Measurements from ENCODE around the gene WSB2.

WSB2 gene

GRCh38 chr12:118063576-118064391 is 2.8 kb upstream of the WSB2 start:
- DNase-seq (ENCODE audit: low read depth in 2 of 2, low spot score in 1 of 2): no peak

DNA sequence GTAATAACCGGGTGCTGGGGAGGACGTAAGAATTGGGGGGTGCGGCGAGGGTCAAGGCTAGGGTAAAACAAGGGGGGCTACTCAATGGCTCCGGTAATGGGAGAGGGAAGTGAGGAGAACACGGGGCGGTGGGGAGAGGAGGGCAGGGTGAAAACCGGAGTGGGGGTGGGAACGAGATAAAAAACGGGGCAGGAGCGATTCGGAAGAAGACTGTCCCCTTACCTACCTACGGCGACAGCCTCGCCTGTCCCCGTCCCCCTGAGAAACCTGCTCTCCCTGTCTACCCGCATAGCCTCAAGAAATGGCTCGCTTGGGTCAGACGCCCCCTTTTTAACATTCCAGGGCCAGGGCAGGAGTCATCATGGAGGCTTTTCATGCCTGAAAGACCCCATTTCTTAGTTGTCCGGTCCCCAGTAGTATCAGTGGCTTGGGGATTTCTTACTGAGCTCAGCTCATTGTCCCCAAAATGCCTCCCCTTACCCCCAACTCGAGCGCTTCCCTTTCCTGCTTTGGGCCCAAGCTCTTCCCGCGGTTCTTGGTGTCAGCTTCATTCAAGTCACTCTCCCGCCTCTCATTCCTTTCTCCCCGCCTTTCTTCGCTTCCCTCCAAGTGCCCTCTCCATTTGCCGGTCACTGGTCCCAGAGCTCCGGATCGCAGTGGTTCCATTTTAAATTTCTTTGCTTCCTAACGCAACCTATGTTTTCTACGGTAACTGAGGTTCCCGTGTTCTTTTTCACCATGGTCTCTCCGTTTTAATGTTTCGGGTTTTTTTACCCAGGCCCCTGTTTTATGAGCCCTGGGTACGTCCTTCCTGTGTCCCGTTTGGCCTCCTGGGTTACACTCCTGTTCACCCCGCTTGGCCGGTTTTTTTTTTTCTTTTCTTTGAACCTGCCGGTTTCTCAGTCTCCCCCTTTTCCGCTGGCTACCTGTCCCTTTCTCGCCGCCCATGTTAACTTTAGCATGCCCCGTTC is 1.2 kb upstream of the WSB2 start:
- DNase-seq (ENCODE audit: low read depth in 2 of 2, low spot score in 1 of 2): no peak

GRCh38 chr12:118060301-118061010 is 523 bp downstream of the WSB2 start:
- DNase-seq (ENCODE audit: low read depth in 2 of 2, low spot score in 1 of 2): no peak

DNA sequence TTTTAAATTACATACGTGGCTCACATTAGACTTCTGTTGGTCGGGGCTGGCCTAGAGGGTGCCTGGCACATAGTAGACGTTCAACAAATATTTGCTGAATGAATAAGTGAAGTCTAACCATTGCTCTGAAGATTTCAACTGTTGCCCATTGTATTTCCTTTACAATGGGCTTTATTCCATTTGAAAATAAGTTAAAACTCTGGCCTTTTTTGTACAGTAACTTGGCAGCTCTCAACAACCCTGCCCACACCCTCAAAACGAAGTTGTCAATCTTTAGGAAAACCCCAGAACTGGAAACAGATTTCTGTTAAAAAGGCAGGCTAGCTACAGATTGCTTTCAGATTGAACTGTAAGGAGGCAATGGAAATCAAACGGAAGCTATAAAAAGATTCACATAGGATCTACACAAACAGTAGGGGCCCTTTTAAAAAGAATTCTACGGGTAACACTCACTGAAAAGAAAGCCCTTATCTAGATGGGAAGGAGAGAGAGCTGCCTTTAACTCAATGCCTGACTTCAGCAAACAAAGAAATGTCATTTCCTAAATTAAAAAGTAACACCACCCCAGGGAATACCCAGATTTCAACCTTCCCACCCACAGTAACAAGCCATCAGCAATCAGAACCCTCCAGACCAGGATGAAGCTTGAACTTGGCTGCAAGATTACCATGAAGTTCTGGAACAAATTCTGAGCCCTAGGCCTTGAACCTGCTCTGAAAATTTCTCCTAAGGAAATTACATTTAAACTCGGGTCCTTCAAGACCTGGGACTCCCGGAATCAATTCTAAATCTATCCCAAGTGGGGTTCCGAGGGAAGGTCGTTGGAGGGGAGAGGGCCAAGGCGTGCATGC is 1.4 kb downstream of the WSB2 start:
- no peak for DNase-seq (ENCODE audit: low read depth in 2 of 2, low spot score in 1 of 2)

DNA sequence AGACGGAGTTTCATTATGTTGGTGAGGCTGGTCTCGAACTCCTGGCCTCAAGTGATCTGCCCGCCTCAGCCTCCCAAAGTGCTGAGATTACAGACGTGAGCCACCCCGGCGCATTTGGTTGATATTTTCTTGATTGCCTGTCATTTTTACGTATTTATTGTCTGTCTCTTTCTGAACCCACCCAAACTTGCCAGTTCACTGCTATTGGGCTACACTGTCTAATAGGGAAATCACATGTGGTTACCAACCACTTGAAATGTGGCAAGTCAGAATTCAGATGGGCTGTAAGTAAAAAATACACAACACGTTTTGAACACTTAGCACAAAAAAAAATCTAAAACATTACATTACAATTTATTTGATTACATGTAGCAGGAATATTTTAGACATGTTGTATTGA is 2.1 kb downstream of the WSB2 start:
- DNase-seq (ENCODE audit: low read depth in 2 of 2, low spot score in 1 of 2): no peak

DNA sequence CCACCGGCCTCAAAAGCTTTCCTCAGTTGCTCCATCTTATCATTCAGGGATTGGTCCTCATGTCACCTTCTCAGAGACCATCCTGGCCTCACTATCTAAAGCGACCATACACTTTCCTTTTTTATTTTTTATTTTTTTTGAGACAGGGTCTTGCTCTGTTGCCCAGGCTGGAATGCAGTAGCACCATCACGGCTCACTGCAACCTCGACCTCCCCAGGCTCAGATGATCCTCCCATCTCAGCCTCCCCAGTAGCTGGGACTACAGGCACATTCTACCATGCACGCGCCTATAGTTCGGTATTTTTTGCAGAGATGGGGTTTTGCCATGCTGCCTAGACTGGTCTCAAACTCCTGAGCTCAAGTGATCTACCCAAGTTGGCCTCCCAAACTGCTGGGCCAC is 2.8 kb downstream of the WSB2 start:
- no peak for DNase-seq (ENCODE audit: low read depth in 2 of 2, low spot score in 1 of 2)

DNA sequence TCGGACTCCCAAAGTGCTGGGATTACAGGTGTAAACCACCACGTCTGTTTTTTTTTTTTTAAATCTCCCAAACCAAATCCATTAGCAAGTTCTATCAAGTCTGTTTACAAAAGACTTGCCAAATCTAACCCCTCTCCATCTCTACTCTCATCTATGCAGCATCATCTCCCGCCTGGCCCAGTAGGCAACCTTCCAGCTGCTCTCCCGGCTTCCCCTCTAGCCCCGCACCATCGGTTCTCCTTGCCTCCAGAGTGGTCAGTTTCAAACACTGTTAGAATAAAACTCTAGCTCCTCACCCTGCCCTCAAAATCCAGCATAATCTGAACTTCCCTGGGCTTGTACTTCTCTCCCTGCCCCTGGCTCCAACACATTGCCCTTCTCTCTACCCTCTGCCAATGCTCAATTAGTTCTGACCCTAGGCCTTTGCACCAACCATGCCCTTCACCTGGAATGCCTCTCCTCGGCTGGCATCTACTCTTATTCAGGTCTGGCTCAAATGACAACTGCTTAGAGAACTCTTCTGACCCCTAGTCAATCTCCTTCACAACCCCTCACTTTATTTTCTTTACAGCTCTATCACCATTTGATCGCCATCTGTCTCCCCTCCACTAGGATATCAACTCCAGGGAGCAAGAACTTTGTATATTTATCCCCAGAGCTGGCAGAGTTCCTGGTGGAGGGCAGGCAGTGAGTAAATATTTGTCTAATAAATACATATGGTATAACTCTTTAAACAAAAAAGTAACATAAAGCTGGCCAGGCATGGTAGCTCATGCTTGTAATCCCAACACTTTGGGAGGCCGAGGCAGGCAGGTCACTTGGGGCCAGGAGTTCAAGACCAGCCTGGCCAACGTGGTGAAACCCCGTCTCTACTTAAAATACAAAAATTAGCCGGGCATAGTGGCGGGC is 4.9 kb downstream of the WSB2 start:
- DNase-seq (ENCODE audit: low read depth in 2 of 2, low spot score in 1 of 2): no peak

DNA sequence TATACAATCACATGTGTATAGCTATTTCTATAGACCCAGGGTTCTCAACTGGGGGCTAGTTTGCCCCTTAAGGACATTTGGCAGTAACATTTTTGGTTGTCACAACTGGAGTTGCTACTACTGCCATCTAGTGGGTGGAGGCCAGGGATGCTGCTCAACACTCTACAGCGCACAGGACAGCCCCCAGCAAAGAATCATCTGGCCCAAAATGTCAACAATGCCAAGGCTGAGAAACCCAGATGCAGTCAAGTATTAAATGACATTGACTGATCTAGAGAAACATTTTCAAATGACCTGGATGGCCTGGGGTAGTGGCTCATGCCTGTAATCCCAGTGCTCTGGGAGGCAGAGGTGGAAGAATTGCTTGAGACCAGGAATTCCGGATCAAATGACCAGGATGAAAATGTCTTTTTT is 5.8 kb downstream of the WSB2 start:
- peak in 1 of 2 donors; percentile 33 for DNase-seq (ENCODE audit: low read depth in 2 of 2, low spot score in 1 of 2)

- no peak for DNase-seq (ENCODE audit: low read depth in 2 of 2, low spot score in 1 of 2)
Measured at GRCh38 chr12:118053071-118053985, 7.7 kb downstream of the WSB2 start.

DNA sequence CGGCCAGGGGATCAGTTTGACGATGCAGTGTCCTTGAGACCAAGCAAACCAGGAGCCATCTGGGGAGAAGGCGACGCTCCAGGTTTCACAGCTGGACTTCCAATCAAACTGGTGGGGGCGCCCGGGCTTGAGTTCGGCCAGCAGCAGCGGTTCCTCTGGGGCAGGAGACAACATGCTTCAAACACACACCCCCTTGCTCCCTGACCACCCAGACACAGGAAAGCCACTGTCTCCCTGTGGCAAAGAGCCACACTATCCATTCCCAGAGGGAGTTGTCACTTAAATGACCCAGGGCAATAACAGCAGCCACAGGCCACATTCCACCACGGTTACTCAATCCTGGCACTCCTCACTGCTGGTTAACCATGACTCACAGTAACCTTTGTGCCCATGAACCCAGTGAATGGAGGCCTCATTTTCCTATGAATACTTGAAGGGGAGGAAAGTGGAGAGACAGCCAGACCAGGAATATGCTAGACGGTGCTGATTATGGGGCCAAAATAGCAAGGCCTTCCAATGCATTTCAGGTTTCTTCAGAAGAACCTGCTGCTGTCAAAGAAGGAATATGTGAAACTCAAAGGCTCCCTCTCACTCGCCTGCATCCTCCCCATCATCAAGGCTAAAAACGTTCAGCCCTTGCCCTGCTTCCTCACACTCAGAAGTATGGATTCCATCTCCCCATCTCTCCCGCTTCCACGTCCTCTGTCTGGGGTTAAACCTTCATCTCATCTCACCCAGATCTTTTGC is 8.5 kb downstream of the WSB2 start:
- DNase-seq (ENCODE audit: low read depth in 2 of 2, low spot score in 1 of 2): no peak

DNA sequence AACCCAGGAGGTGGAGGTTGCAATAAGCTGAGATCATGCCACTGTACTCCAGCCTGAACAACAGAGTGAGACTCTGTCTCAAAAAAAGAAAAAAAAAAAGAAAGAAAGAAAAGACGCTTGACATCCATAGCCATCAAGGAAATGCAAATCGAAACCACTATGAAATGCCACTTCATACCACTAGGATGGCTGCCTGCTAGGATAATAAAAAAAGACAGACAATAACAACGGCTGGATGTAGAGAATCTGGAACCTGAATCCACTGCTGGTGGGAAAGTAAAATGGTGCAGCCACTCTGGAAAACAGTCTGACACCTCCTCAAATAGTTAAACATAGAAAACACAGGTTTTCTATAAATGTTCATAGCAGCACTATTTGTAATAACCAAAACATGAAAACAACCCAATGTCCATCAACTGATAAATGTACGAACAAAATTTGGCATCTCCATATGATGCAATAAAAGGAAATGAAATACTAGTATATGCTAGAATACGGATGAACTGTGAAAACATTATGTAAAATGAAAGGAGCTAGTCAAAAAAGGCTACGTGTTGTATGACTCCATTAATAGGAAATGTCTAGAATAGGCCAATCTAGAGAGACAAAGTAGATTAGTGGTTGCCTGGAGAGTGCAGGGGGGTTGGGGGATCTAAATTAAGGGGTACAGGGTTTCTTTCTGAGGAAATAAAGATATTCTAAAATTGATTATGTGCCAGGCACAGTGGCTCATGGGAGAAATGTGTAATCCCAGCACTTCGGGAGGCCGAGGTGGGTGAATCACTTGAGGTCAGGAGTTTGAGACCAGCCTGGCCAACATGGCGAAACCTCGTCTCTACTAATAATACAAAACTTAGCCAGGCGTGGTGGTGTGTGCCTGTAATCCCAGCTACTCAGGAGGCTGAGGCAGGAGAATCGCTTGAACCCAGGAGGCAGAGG is 9.7 kb downstream of the WSB2 start:
- DNase-seq (ENCODE audit: low read depth in 2 of 2, low spot score in 1 of 2): no peak

GRCh38 chr12:118046430-118046829 is 14.5 kb downstream of the WSB2 start:
- no peak for DNase-seq (ENCODE audit: low read depth in 2 of 2, low spot score in 1 of 2)

DNA sequence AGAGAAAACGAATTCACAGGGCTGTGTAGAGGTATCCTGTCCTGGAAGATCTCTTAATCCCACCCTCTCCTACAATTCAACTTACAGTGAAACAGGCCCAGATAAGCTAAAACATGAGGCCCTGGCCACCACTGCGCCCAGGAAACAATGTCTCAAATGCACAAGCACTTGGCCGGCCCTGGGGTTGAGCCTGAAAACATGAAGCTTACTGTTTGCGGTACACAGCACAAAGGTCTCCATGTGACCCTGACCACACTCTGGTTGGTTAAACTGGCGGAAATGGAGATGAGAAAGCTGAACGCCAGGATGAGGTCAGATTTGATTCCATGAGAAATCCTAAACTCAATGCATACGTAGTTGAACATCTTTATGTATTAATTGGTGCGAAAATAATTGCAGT is 16.4 kb downstream of the WSB2 start:
- no peak for DNase-seq (ENCODE audit: low read depth in 2 of 2, low spot score in 1 of 2)

DNA sequence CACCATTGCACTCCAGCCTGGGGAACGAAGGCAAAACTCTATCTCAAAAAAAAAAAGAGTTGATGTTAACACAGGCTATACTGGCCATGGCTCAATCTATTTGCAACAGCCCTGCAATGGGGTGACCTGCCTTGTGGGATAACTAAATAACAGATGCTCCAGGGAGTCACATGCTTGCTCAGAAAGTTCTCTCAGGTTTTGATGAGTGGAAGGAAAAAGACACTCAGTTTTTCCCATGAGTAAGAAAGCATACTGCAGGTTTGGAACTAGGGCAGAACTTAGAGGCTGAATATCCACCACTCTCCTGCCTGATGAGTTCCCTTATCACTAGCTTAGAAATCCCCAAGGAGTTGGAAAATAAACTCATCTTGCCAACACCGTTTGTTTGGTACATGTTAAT is 16.9 kb downstream of the WSB2 start:
- no peak for DNase-seq (ENCODE audit: low read depth in 2 of 2, low spot score in 1 of 2)

- DNase-seq (ENCODE audit: low read depth in 2 of 2, low spot score in 1 of 2): no peak
Measured at GRCh38 chr12:118042091-118042490, 18.9 kb downstream of the WSB2 start.

DNA sequence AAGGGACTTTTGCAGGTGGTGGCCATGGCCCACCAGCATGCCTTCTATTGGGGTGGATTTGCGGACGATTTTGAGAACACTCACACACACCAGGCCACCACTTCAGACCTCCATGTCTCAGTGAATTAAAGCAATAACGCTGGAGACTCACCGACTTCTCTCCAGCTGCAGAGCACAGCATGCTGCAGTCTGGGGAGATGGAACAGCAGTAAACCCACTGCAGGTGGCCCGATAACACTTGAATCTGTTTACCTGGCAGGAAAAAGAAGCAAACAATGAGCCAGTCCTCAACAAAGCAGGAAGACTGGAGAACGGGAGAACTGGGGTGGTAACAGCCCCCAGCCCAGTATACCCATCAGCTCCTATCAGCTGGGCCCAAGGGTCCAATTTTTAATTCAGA is 22.8 kb downstream of the WSB2 start:
- no peak for DNase-seq (ENCODE audit: low read depth in 2 of 2, low spot score in 1 of 2)
